WTC11 (cell line): ENCODE measurements around the gene MIA3.

Source experiments
- AFF4 ChIP-seq: sonication (generic); formaldehyde crosslinking; IDR thresholded peaks from 2 replicates; pipeline ENCODE4 v1.8.1; 2023; ENCODE audit warnings: mild to moderate bottlenecking, missing genetic modification reagents, borderline replicate concordance
- ATF6 ChIP-seq: sonication (generic); formaldehyde crosslinking; IDR thresholded peaks from 2 replicates; pipeline ENCODE4 v1.8.1; 2023; ENCODE audit warnings: mild to moderate bottlenecking, missing genetic modification reagents
- CBFB ChIP-seq: sonication (generic); formaldehyde crosslinking; IDR thresholded peaks from 2 replicates; pipeline ENCODE4 v1.8.1; 2022; ENCODE audit warnings: mild to moderate bottlenecking, low read depth, missing genetic modification reagents
- CDX4 ChIP-seq: fragments of 250-450 bp; sonication (Bioruptor Pico); IDR thresholded peaks from 2 replicates; pipeline ENCODE4 v1.9.0; 2021; ENCODE audit warnings: moderate library complexity, mild to moderate bottlenecking, inconsistent platforms, borderline replicate concordance
- CTCF ChIP-seq: fragments of 200-600 bp; IDR thresholded peaks from 2 replicates; pipeline ENCODE4 v1.8.0; 2022; ENCODE audit warnings: antibody characterized with exemption
- E2F5 ChIP-seq: sonication (generic); formaldehyde crosslinking; IDR thresholded peaks from 2 replicates; pipeline ENCODE4 v1.8.1; 2022; ENCODE audit warnings: mild to moderate bottlenecking, moderate library complexity, missing genetic modification reagents
- ETV6 ChIP-seq: sonication (generic); formaldehyde crosslinking; IDR thresholded peaks from 2 replicates; pipeline ENCODE4 v1.8.1; 2022; ENCODE audit warnings: mild to moderate bottlenecking, missing genetic modification reagents
- IRF1 ChIP-seq: sonication (generic); formaldehyde crosslinking; IDR thresholded peaks from 2 replicates; pipeline ENCODE4 v1.8.0; 2023; ENCODE audit warnings: missing genetic modification reagents
- IRF2 ChIP-seq: sonication (generic); formaldehyde crosslinking; IDR thresholded peaks from 2 replicates; pipeline ENCODE4 v1.8.0; 2022; ENCODE audit warnings: low read depth, missing genetic modification reagents, borderline replicate concordance
- MAX ChIP-seq: sonication (generic); formaldehyde crosslinking; IDR thresholded peaks from 2 replicates; pipeline ENCODE4 v1.8.0; 2022; ENCODE audit warnings: mild to moderate bottlenecking, missing genetic modification reagents
- NFATC4 ChIP-seq: fragments of 250-450 bp; sonication (Bioruptor Pico); IDR thresholded peaks from 2 replicates; pipeline ENCODE4 v1.9.0; 2021; ENCODE audit warnings: mild to moderate bottlenecking
- SMAD4 ChIP-seq: sonication (generic); formaldehyde crosslinking; IDR thresholded peaks from 2 replicates; pipeline ENCODE4 v1.8.0; 2022; ENCODE audit warnings: mild to moderate bottlenecking, missing genetic modification reagents
- TEAD4 ChIP-seq: sonication (generic); formaldehyde crosslinking; IDR thresholded peaks from 2 replicates; pipeline ENCODE4 v1.8.0; 2022; ENCODE audit warnings: mild to moderate bottlenecking, missing genetic modification reagents
- ZNF138 ChIP-seq: sonication (generic); formaldehyde crosslinking; conservative IDR thresholded peaks from 2 replicates; pipeline ENCODE4 v1.8.1; 2022; ENCODE audit warnings: mild to moderate bottlenecking, moderate library complexity, missing genetic modification reagents

- TF ChIP-seq E2F5 (CRISPR knock-in tag) (no peak), CTCF (no peak), MAX (no peak), ATF6 (CRISPR knock-in tag) (no peak), SMAD4 (CRISPR knock-in tag) (no peak), NFATC4 (CRISPR knock-in tag) (no peak), AFF4 (no peak), ZNF138 (CRISPR knock-in tag) (no peak), IRF1 (CRISPR knock-in tag) (no peak), CBFB (no peak), TEAD4 (CRISPR knock-in tag) (no peak), CDX4 (CRISPR knock-in tag) (no peak), IRF2 (CRISPR knock-in tag) (no peak), ETV6 (CRISPR knock-in tag) (no peak)
These were observed 78.8 kb downstream of the MIA3 start for GRCh38 chr1:222696741-222697140.
